GM04504 (cell line): ENCODE data around the gene RAE1.
"Not testable (repeated sequence)": the region's sequence is repeated elsewhere in the genome, so short reads cannot be mapped to it uniquely, and the experiment has no call there.

ENCODE experiments used
- DNase-seq: peaks from one replicate; pipeline ENCODE4 v3.0.0-alpha.2; 2012; ENCODE audit warnings: low read depth

RAE1 gene

DNA sequence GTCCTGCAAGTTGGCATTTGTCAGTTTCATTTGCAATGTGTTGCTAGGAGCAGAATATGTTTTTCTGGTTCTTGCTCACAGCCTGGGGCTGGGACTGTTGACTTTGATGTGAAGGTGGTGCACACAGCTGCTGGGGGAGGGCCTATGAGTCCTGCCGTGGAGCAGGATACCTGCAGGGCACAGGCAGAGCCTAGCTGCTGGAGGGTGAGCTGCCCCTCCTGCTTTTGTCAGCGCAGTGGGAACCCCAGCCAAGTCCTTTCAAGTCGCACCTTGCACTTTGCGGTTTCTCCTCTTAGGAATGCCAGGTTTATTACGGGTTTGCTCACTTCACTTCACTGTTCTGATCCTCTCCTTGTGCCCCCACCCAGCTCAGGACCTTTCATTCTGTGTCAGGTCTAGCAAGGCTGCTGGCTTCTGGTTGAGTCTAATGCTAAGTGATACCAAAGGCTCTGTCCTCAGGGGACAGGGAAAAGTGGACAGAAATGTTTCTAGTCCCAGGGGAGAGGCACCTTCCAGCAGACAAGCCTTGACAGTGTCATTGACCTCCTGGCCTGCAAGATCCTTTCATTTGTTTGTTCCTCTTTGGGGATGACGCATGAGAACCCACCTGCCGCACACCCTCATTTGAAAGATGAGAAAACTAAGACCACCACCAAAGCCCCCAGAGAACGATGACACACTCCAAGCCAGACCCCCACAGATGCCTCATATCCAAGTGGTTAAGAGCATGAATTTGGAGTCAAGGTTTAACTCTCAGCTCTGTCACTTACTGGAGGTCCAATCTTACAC is 24.2 kb upstream of the RAE1 start:
- no peak for DNase-seq

GRCh38 chr20:57327820-57328219 is 23.2 kb upstream of the RAE1 start:
- no peak for DNase-seq

GRCh38 chr20:57329608-57330221 is 21.3 kb upstream of the RAE1 start, which contains the start of gene SPO11:
SPO11 (plus strand) TSS chr20:57329803; CDS start chr20:57329868, 65 bp downstream.
- no peak for DNase-seq

- peak; percentile 13 for DNase-seq
Observed at GRCh38 chr20:57330998-57331397, 20.1 kb upstream of the RAE1 start.

DNA sequence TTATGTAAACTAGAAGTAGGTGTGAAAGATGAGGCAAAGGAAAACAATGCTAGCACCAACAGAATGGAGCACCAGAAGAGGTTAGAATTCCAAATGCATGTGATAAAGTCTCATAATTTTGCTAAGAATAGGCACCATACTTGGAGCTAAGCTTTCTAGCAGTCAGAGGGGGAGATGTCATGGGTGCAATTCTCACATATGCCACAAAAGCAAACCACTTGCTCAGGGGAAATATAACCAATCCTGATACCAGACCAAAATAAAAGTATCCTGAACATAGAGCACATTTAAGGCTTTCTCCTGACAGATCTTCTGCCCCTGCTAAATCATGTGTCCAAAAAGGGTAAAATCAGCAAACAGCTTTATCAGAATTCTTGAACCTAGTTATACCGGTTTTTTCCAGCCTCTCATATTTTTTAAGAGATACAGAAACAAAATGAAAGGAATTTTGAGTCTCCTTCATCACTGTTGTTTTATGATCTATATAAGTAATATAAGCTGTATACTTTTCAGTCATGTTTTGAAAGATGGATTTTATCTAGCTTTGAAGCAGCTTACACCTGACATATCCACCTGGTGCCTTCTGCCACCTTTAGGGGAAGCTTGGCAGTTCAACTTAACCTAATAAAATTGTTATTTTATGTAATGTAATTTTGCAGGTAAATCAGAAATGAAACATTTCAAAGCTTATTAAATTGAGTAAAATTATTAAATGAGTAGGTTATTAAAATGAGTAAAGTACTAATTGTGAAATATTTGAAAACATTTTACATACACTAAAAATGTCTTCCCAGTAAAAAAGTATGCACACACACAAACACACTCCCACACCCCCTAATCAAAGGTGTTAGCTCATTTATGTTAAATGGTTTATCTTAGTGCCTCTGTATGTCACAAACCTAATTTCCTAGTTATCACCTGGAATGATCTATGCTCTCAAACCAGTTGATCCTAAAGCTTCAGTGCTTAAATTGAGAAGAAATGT is 18.7 kb upstream of the RAE1 start:
- no peak for DNase-seq

GRCh38 chr20:57335392-57335791 is 15.7 kb upstream of the RAE1 start:
- peak; percentile 6 for DNase-seq

GRCh38 chr20:57341663-57342062 is 9.4 kb upstream of the RAE1 start:
- no peak for DNase-seq

- no peak for DNase-seq
Observed at GRCh38 chr20:57342829-57343228, 8.2 kb upstream of the RAE1 start.

- DNase-seq = peak; percentile 55
Observed at GRCh38 chr20:57346477-57346876, 4.6 kb upstream of the RAE1 start.

DNA sequence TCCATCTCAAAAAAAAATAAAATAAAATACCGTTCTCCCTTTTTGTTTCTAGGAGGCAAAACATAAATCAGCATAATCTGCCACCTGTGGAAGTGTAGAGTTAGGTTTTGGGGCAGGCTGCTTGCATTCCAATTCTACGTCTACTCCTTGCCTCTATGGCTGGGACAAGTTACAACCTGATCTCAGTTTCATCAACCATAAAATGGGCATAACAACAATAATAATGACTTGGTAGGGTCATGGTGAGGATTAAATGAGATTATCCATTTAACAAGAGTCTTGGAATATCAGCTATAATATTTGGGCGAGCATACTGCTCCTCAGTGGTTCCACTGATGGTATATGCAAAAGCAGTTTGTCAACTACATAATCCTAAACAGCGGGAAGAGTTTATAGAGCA is 3.7 kb upstream of the RAE1 start:
- DNase-seq = no peak

GRCh38 chr20:57348200-57348921 is 2.7 kb upstream of the RAE1 start:
- not testable (repeated sequence) for DNase-seq

GRCh38 chr20:57348922-57349574 is 2.0 kb upstream of the RAE1 start:
- not testable (repeated sequence) for DNase-seq

- no peak for DNase-seq
Observed at GRCh38 chr20:57350081-57350710, 859 bp upstream of the RAE1 start.

GRCh38 chr20:57350726-57351041 is 371 bp upstream of the RAE1 start:
- DNase-seq = not testable (repeated sequence)

GRCh38 chr20:57352305-57352704 is 1.2 kb downstream of the RAE1 start:
- DNase-seq = no peak

- DNase-seq = no peak
Observed at GRCh38 chr20:57353351-57353750, 2.3 kb downstream of the RAE1 start.

- DNase-seq = peak; percentile 62
Observed at GRCh38 chr20:57361517-57361916, 10.5 kb downstream of the RAE1 start.

GRCh38 chr20:57364451-57364850 is 13.4 kb downstream of the RAE1 start:
- no peak for DNase-seq

- DNase-seq = no peak
Observed at GRCh38 chr20:57369596-57369995, 18.5 kb downstream of the RAE1 start.

DNA sequence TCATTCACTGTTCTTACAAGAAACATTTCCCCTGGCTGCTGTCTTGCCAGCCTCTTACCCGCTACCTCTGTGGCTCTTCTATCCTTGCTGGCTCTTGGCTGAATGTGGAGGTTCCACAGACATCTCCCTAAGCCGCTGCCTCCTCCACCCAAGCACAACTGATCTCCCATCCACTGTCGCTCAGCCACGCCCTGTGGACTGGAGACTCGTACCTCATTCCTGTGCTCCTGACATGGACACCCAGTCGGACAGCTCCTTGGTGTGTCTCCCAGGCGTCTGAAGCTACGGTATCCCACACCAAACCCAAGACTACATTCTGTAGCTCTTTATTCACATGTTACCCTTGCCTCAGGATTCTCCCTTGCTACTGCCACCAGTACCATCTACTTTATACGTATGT is 19.3 kb downstream of the RAE1 start:
- no peak for DNase-seq

- no peak for DNase-seq
Observed at GRCh38 chr20:57371363-57371762, 20.3 kb downstream of the RAE1 start.
